Astrocyte (in vitro differentiated cells and primary cell): ENCODE measurements around the gene PRR22. TPM values are rescaled to one million over a fixed set of nuclear protein-coding genes. Genes with fewer than 3 reads are reported as not detected.

Source experiments
- DNase-seq: peaks from one replicate; pipeline ENCODE4 v3.0.0-alpha.2; 2010; ENCODE audit warnings: low read depth
- FAIRE-seq: peaks from 2 replicates; lab custom pipeline; 2011; peaks lifted over from hg19 to GRCh38; lab: Jason Lieb, UNC
- H2AFZ ChIP-seq: 2 replicates; pipeline ENCODE4 v1.6.0; 2012; ENCODE audit warnings: low read depth, low read length, inconsistent platforms
- H3K27ac ChIP-seq: 2 replicates; pipeline ENCODE4 v1.5.1; 2011; ENCODE audit warnings: low read depth, low read length, inconsistent platforms
- H3K27me3 ChIP-seq: 2 replicates; pipeline ENCODE4 v1.6.0; 2011; ENCODE audit warnings: low read length, inconsistent platforms; ENCODE audit not compliant: insufficient read depth
- H3K36me3 ChIP-seq: 2 replicates; pipeline ENCODE4 v1.5.1; 2011; ENCODE audit warnings: low read length, inconsistent platforms; ENCODE audit not compliant: insufficient read depth
- H3K4me1 ChIP-seq: 2 replicates; pipeline ENCODE4 v1.5.1; 2011; ENCODE audit warnings: low read length, inconsistent platforms; ENCODE audit not compliant: insufficient read depth
- H3K4me2 ChIP-seq: 2 replicates; pipeline ENCODE4 v1.6.0; 2012; ENCODE audit warnings: low read length, inconsistent platforms
- H3K4me3 ChIP-seq: 2 replicates; pipeline ENCODE4 v1.5.1; 2011; ENCODE audit warnings: low read depth, mild to moderate bottlenecking, low read length, inconsistent platforms; ENCODE audit not compliant: insufficient read depth
- H3K79me2 ChIP-seq: 2 replicates; pipeline ENCODE4 v1.6.0; 2012; ENCODE audit warnings: mild to moderate bottlenecking, low read length, inconsistent platforms; ENCODE audit not compliant: insufficient read depth
- H3K9ac ChIP-seq: 2 replicates; pipeline ENCODE4 v1.6.0; 2012; ENCODE audit warnings: mild to moderate bottlenecking, low read length, inconsistent platforms
- H3K9me3 ChIP-seq: 2 replicates; pipeline ENCODE4 v1.5.1; 2012; ENCODE audit warnings: low read depth, mild to moderate bottlenecking, low read length, inconsistent platforms; ENCODE audit not compliant: insufficient read depth
- H4K20me1 ChIP-seq: 2 replicates; pipeline ENCODE4 v1.6.0; 2012; ENCODE audit warnings: low read length, inconsistent platforms; ENCODE audit not compliant: insufficient read depth
- H3K27ac Mint-ChIP-seq: one replicate; pipeline ENCODE4 v1.8.0; 2021; ENCODE audit warnings: mild to moderate bottlenecking, mixed read lengths; ENCODE audit not compliant: unreplicated experiment
- H3K27me3 Mint-ChIP-seq: one replicate; pipeline ENCODE4 v1.8.0; 2021; ENCODE audit warnings: low read depth, mixed read lengths; ENCODE audit not compliant: unreplicated experiment
- H3K36me3 Mint-ChIP-seq: one replicate; pipeline ENCODE4 v1.8.0; 2021; ENCODE audit warnings: low read depth, mixed read lengths; ENCODE audit not compliant: unreplicated experiment
- H3K4me1 Mint-ChIP-seq: one replicate; pipeline ENCODE4 v1.8.0; 2021; ENCODE audit warnings: low read depth, mixed read lengths; ENCODE audit not compliant: unreplicated experiment
- H3K4me3 Mint-ChIP-seq: one replicate; pipeline ENCODE4 v1.8.0; 2021; ENCODE audit warnings: mild to moderate bottlenecking, moderate library complexity, mixed read lengths; ENCODE audit not compliant: unreplicated experiment
- H3K9me3 Mint-ChIP-seq: one replicate; pipeline ENCODE4 v1.8.0; 2021; ENCODE audit warnings: mild to moderate bottlenecking, mixed read lengths; ENCODE audit not compliant: unreplicated experiment
- CTCF ChIP-seq: IDR thresholded peaks from 2 replicates; pipeline ENCODE4 v1.5.1; 2011; ENCODE audit warnings: low read depth, mild to moderate bottlenecking, inconsistent platforms, low read length, moderate library complexity; ENCODE audit not compliant: insufficient read depth
- EZH2 ChIP-seq: IDR thresholded peaks from 2 replicates; pipeline ENCODE4 v1.6.1; 2012; ENCODE audit warnings: mild to moderate bottlenecking, low read length, inconsistent platforms; ENCODE audit not compliant: insufficient read depth
- total RNA-seq: library from RNA; stranded (reverse); gene quantifications from 2 replicates; pipeline ENCODE4 v1.2.1, GENCODE V29; 2021

The PRR22 gene
- total RNA-seq, 1 donor from 2014 or later, result 2.4 TPM

DNA sequence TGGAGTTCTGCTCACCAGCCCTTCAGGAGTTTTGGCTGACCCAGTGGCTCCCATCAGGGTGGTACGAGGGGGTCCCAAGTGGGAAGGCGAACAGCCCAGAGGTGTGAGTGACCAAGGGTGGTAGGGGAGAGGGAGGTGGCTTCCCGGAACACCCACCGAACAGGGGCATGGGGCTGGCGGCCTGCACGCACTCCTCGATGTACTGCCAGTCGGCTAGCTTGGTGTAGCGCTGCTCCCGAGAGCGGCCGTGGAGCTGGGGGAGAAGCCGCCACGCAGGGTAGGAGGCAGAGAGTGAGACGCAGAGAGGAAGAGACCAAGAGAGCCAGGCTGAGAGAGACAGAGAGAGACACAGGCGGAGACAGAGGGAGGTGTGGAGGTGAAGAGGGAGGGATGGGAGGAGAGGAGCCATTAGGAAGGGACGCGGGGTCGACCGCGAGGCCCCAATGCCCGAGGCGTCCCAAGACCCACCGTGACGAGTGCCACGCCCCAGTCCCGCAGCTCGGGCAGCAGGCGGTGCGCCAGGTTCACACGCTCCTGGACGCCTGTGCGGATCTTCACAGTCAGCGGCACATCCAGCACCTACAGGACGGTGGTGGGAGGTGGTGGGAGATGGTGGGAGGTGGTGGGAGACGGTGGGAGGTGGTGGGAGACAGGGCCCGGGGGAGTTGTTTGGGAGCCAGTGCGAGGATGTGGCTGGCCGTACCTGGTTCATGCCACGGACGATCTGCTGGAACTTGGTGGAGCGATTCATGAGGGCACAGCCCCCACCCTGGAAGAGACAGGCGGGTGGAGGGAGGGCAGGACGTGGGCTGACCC lies 2.3 kb upstream of the PRR22 start:
- Histone ChIP-seq H3K27ac (no peak overlapping the region), H3K4me1 (peaks cover 7% of the 10 kb centered on the region), H3K79me2 (peaks cover 9% of the 10 kb centered on the region), H3K4me3 (no peak overlapping the region), H3K9me3 (no peaks in the 10 kb centered on the region), H3K9ac (no peak overlapping the region), H3K36me3 (peaks cover 5% of the 10 kb centered on the region), H2AFZ (no peak overlapping the region), H3K4me2 (no peak overlapping the region), H4K20me1 (peaks cover 7% of the 10 kb centered on the region), H3K27me3 (no peaks in the 10 kb centered on the region)
- Mint-ChIP-seq H3K36me3 (peaks cover 9% of the 10 kb centered on the region), H3K27ac (no peak overlapping the region), H3K4me1 (peaks cover 5% of the 10 kb centered on the region), H3K27me3 (no peaks in the 10 kb centered on the region), H3K4me3 (no peak overlapping the region), H3K9me3 (peaks cover 2% of the 10 kb centered on the region)
- FAIRE-seq (no peak), DNase-seq (no peak)
- no peak for TF ChIP-seq EZH2
- no peak for TF ChIP-seq CTCF

- H3K79me2 ChIP-seq, result peaks cover 9% of the 10 kb centered on the region
- no peak overlapping the region for H3K4me3 Mint-ChIP-seq
- no peak overlapping the region for H2AFZ ChIP-seq
- no peak for TF ChIP-seq CTCF
- TF ChIP-seq EZH2, result no peak
- H3K4me1 ChIP-seq, result peaks cover 7% of the 10 kb centered on the region
- peaks cover 5% of the 10 kb centered on the region for H3K36me3 ChIP-seq
- peaks cover 9% of the 10 kb centered on the region for H3K36me3 Mint-ChIP-seq
- H3K27me3 ChIP-seq, result no peaks in the 10 kb centered on the region
- H3K27ac Mint-ChIP-seq, result no peak overlapping the region
- H3K4me1 Mint-ChIP-seq, result peaks cover 5% of the 10 kb centered on the region
- peaks cover 7% of the 10 kb centered on the region for H4K20me1 ChIP-seq
- no peaks in the 10 kb centered on the region for H3K9me3 ChIP-seq
- no peak overlapping the region for H3K4me2 ChIP-seq
- no peaks in the 10 kb centered on the region for H3K9me3 Mint-ChIP-seq
- H3K9ac ChIP-seq, result no peak overlapping the region
- no peak for DNase-seq
- no peak overlapping the region for H3K4me3 ChIP-seq
- H3K27me3 Mint-ChIP-seq, result no peaks in the 10 kb centered on the region
- no peak for FAIRE-seq
- H3K27ac ChIP-seq, result no peak overlapping the region
These were observed 877 bp upstream of the PRR22 start for GRCh38 chr19:5785423-5785822.
